Activated B cell treated with CpG ODN at 0.5 μM for 24 hours (primary cell): ENCODE results near the gene RS1. TPM values are rescaled to one million over a fixed set of nuclear protein-coding genes. Genes with fewer than 3 reads are reported as not detected.

Experiments
- ATAC-seq: fragments of 200-7000 bp; cut with Tn5 transposase; one replicate; pipeline ENCODE4 v1.10.0; 2021; ENCODE audit warnings: low read depth, mild to moderate bottlenecking, moderate library complexity
- CTCF ChIA-PET: fragments of 350-600 bp; sonication (Branson Sonifier 250); formaldehyde crosslinking; loops from one replicate; lab custom pipeline; 2021; ENCODE audit warnings: antibody characterized with exemption; lab: Charles Lee
- POLR2A ChIA-PET: fragments of 350-600 bp; sonication (Branson Sonifier 250); formaldehyde crosslinking; loops from one replicate; lab custom pipeline; 2021; ENCODE audit warnings: antibody characterized with exemption; lab: Charles Lee
- DNase-seq: peaks from one replicate; pipeline ENCODE4 v3.0.0; 2022
- H3K27ac Mint-ChIP-seq: one replicate; pipeline ENCODE4 v1.8.0; 2020; ENCODE audit warnings: mixed read lengths
- H3K27me3 Mint-ChIP-seq: one replicate; pipeline ENCODE4 v1.8.0; 2021; ENCODE audit warnings: mixed read lengths
- H3K36me3 Mint-ChIP-seq: one replicate; pipeline ENCODE4 v1.8.0; 2021; ENCODE audit warnings: low read depth, mixed read lengths
- H3K4me1 Mint-ChIP-seq: one replicate; pipeline ENCODE4 v1.8.0; 2021; ENCODE audit warnings: mixed read lengths
- H3K4me3 Mint-ChIP-seq: one replicate; pipeline ENCODE4 v1.8.0; 2020; ENCODE audit warnings: mild to moderate bottlenecking, mixed read lengths
- H3K9me3 Mint-ChIP-seq: one replicate; pipeline ENCODE4 v1.8.0; 2020; ENCODE audit warnings: mixed read lengths
- intact Hi-C: fragments of 100-400 bp; cut with micrococcal nuclease; formaldehyde crosslinking; loops from one replicate; pipeline ENCODE4 v1.15.1; 2024
- total RNA-seq: library from RNA; stranded (reverse); gene quantifications from 2 replicates; pipeline ENCODE4 v1.2.3, GENCODE V29; 2022
- TF ChIP-seq, protein P1 (sequence below): fragments of 200-600 bp; IDR thresholded peaks from one replicate; pipeline ENCODE4 v1.8.0; 2022; ENCODE audit warnings: antibody characterized with exemption, mild to moderate bottlenecking

Gene RS1
- total RNA-seq, 1 donor from 2014 or later, result not detected

DNA sequence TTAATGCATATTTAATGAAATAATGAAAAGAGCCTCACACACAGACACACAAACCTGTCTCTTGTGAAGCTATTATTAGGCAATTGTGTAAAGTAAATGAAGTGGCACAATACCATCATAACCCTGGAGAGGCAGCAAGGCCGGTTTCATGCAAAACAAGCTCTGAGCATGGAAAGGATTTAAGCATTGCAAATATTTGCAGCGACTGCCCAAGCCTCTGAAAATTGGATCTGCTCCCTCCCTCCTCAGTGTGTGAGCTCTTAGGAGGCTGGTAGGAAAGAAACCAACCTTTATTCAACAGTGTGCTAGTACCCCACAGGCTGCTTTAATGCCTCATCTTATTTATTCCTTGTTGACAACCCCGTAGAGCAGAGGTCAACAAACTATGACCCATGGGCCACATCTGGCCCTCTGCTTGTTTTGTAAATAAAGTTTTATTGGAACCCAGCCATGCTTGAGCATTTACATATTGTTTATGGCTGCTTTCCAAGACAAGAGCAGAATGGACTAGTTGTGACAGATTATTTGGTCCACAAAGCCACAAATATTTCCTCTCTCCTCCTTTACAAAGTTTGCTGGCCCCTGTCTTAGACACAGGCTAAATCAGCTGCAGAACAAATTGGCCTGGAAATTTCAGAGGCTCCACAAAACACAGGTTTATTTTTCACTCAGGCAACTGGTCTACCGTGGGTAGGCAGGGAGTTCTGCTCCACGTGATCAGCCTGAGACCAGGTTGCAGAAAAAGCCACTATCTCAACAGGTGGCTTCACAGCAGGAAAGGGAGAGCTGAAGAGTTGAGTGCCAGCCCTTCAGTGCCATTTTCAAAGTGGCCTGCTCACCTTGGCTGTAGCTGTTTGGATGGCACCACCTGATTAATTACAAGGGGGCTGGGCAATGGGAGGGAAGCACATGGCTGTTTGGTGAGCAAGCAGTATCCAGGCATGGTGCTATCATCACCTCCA is 16.8 kb downstream of the RS1 start:
- H3K27ac Mint-ChIP-seq, result no peak overlapping the region

DNA sequence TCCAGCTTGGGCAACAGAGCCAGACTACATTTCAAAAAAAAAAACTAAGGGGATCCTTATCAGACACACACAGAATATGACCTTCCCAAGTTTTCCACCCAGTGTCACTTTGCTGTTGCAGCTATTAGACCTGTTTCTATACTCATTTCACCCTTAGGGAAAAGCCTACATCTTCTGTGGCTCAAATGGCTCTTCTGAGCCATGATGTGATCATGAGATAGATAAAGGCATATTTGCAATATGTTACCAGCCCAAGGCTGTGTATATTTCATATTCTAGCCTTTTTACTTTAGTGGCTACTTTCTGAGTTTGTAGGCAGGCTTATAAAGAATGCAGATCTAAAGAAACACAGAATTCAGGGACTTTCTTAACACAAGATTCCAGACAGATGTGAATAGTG is 19.3 kb downstream of the RS1 start:
- Mint-ChIP-seq H3K4me3 (no peak overlapping the region), H3K4me1 (no peaks in the 10 kb centered on the region), H3K36me3 (no peaks in the 10 kb centered on the region), H3K27me3 (no peaks in the 10 kb centered on the region), H3K27ac (no peak overlapping the region), H3K9me3 (no peaks in the 10 kb centered on the region)
- TF ChIP-seq, protein P1, sequence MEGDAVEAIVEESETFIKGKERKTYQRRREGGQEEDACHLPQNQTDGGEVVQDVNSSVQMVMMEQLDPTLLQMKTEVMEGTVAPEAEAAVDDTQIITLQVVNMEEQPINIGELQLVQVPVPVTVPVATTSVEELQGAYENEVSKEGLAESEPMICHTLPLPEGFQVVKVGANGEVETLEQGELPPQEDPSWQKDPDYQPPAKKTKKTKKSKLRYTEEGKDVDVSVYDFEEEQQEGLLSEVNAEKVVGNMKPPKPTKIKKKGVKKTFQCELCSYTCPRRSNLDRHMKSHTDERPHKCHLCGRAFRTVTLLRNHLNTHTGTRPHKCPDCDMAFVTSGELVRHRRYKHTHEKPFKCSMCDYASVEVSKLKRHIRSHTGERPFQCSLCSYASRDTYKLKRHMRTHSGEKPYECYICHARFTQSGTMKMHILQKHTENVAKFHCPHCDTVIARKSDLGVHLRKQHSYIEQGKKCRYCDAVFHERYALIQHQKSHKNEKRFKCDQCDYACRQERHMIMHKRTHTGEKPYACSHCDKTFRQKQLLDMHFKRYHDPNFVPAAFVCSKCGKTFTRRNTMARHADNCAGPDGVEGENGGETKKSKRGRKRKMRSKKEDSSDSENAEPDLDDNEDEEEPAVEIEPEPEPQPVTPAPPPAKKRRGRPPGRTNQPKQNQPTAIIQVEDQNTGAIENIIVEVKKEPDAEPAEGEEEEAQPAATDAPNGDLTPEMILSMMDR, result no peak
- DNase-seq (no peak), ATAC-seq (no peak)
- CTCF ChIA-PET, result no interaction called here
- POLR2A ChIA-PET, result no interaction called here
- intact Hi-C loops, result no loop called here

More for the DNA sequence above, 16.8 kb downstream of the RS1 start:
- no peak overlapping the region for H3K4me3 Mint-ChIP-seq
- intact Hi-C loops, result no loop called here
- H3K9me3 Mint-ChIP-seq, result no peaks in the 10 kb centered on the region
- DNase-seq, result no peak
- H3K4me1 Mint-ChIP-seq, result no peaks in the 10 kb centered on the region
- H3K36me3 Mint-ChIP-seq, result no peaks in the 10 kb centered on the region
- ChIA-PET POLR2A (no interaction called here), CTCF (no interaction called here)
- no peak for ATAC-seq
- H3K27me3 Mint-ChIP-seq, result no peaks in the 10 kb centered on the region
- TF ChIP-seq, protein P1, result no peak

DNA sequence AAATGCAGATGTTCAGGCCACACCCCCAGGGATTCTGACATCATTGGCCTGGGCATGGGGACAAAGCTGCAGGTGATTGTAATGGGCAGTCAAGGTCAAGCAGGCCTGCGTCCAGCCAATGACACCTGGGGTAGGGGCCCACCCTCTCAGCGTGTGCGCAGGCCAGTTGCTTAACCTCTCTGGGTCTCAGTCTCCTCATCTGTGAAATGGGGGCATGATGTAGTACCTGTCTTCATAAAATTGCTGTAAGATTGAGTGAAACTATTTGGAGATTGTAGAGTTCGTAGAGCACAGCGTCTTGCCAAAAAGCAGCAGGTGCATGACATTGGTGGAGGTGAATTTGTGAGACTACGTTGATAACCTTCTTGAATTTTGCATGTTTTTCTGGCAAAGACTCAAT is 21.2 kb downstream of the RS1 start:
- CTCF ChIA-PET, result no interaction called here
- no peaks in the 10 kb centered on the region for H3K36me3 Mint-ChIP-seq
- DNase-seq, result no peak
- no peaks in the 10 kb centered on the region for H3K4me1 Mint-ChIP-seq
- no peaks in the 10 kb centered on the region for H3K9me3 Mint-ChIP-seq
- no peak for ATAC-seq
- intact Hi-C loops, result no loop called here
- H3K27me3 Mint-ChIP-seq, result no peaks in the 10 kb centered on the region
- no peak overlapping the region for H3K27ac Mint-ChIP-seq
- TF ChIP-seq, protein P1, result no peak
- POLR2A ChIA-PET, result no interaction called here
- no peak overlapping the region for H3K4me3 Mint-ChIP-seq

DNA sequence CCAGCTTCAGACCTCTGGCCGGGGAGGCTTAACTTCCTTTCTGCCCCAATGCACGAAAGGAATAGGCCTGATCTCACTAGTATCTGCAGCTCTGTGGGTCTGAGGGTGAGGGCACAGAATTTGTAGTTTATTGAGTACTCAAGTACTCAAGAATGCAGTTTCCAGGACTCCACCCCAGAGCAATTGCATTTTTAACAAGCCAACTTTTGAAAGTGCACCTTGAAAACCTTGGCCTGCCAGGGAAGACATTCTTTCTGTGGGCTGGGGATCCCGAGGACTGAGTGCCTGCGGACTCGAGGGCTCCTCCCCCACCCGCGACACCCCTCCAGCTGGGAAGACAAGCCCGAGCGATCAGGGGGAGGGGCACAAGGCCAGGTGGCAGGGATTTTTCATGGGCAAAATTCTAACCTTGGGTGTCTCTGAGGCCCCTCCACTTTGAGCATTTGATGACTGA is 22.4 kb downstream of the RS1 start:
- intact Hi-C loops, result no loop called here
- no peaks in the 10 kb centered on the region for H3K36me3 Mint-ChIP-seq
- CTCF ChIA-PET, result no interaction called here

DNA sequence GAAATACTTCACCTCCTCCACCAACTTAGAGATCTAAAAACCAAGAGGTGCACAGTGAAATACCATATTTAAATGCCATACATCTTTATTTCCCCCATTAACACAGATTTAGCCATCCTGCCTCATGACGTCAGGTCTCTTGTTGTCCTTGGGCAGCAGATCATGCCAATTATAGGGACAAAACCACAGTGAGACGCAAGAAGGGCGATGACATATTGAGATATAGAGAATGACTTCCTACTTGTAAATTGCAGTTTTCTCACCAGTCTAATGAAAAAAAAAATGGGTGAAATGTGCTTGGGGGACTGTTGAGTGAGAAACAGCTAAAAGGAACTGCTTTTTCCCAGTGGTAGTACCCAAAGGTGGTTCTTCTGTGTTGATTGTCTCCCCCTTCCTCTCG is 24.3 kb downstream of the RS1 start:
- intact Hi-C loops, result no loop called here
- no peak overlapping the region for H3K4me3 Mint-ChIP-seq
- H3K4me1 Mint-ChIP-seq, result no peaks in the 10 kb centered on the region
- no peak overlapping the region for H3K27ac Mint-ChIP-seq
- H3K9me3 Mint-ChIP-seq, result no peaks in the 10 kb centered on the region
- ATAC-seq (no peak), DNase-seq (no peak)
- H3K36me3 Mint-ChIP-seq, result no peaks in the 10 kb centered on the region
- no peaks in the 10 kb centered on the region for H3K27me3 Mint-ChIP-seq
- ChIA-PET CTCF (no interaction called here), POLR2A (no interaction called here)
- TF ChIP-seq, protein P1, result no peak

More for the DNA sequence above, 22.4 kb downstream of the RS1 start:
- Mint-ChIP-seq H3K27ac (no peak overlapping the region), H3K9me3 (no peaks in the 10 kb centered on the region), H3K27me3 (no peaks in the 10 kb centered on the region), H3K4me1 (no peaks in the 10 kb centered on the region), H3K4me3 (no peak overlapping the region)
- no peak for ATAC-seq
- TF ChIP-seq, protein P1, result no peak
- no peak for DNase-seq
- POLR2A ChIA-PET, result no interaction called here
